GM23338 (cell line): ENCODE measurements around the gene CDCP1. TPM values are rescaled to one million over a fixed set of nuclear protein-coding genes. Genes with fewer than 3 reads are reported as not detected.

Source experiments
- ATAC-seq: fragments of 200-7000 bp; cut with Tn5 transposase; 3 replicates; pipeline ENCODE4 v1.9.1; 2020
- DNase-seq: peaks from one replicate; pipeline ENCODE4 v3.0.0-alpha.2; 2015; ENCODE audit warnings: low spot score
- H2AFZ ChIP-seq: fragments of 200-600 bp; sonication (generic); 2 replicates; pipeline ENCODE4 v1.8.0; 2016; ENCODE audit warnings: antibody characterized with exemption, mild to moderate bottlenecking, moderate library complexity
- H3F3A ChIP-seq: fragments of 200-600 bp; sonication (generic); replicated peaks from 2 replicates; pipeline ENCODE4 v1.8.0; 2017; ENCODE audit warnings: antibody characterized with exemption, mixed run types, low read depth
- H3K27ac ChIP-seq: fragments of 200-600 bp; sonication (generic); 2 replicates; pipeline ENCODE4 v1.6.1; 2016; ENCODE audit warnings: low read depth
- H3K27me3 ChIP-seq: fragments of 200-600 bp; sonication (generic); 2 replicates; pipeline ENCODE4 v1.8.0; 2016; ENCODE audit warnings: mild to moderate bottlenecking, mixed run types, moderate library complexity; ENCODE audit not compliant: insufficient read depth
- H3K36me3 ChIP-seq: fragments of 200-600 bp; sonication (generic); 2 replicates; pipeline ENCODE4 v1.8.0; 2016; ENCODE audit warnings: mild to moderate bottlenecking; ENCODE audit not compliant: insufficient read depth
- H3K4me1 ChIP-seq: fragments of 200-600 bp; sonication (generic); 2 replicates; pipeline ENCODE4 v1.8.0; 2016; ENCODE audit warnings: mild to moderate bottlenecking, moderate library complexity; ENCODE audit not compliant: insufficient read depth
- H3K4me2 ChIP-seq: fragments of 200-600 bp; sonication (generic); 2 replicates; pipeline ENCODE4 v1.7.1; 2017; ENCODE audit warnings: mixed run types
- H3K4me3 ChIP-seq: fragments of 200-600 bp; sonication (generic); 2 replicates; pipeline ENCODE4 v1.6.1; 2016; ENCODE audit warnings: mixed run types
- H3K79me2 ChIP-seq: fragments of 200-600 bp; sonication (generic); replicated peaks from 2 replicates; pipeline ENCODE4 v1.8.0; 2017; ENCODE audit warnings: mild to moderate bottlenecking; ENCODE audit not compliant: insufficient read depth
- H3K9me2 ChIP-seq: fragments of 200-600 bp; sonication (generic); 2 replicates; pipeline ENCODE4 v1.8.0; 2017; ENCODE audit not compliant: insufficient read depth
- H4K20me1 ChIP-seq: fragments of 200-600 bp; sonication (generic); replicated peaks from 2 replicates; pipeline ENCODE4 v1.8.0; 2017; ENCODE audit warnings: mild to moderate bottlenecking; ENCODE audit not compliant: insufficient read depth
- H3K27ac Mint-ChIP-seq: 2 replicates; pipeline ENCODE4 v1.8.0; 2020; ENCODE audit warnings: inconsistent platforms, mild to moderate bottlenecking, moderate library complexity, mixed read lengths
- H3K27me3 Mint-ChIP-seq: 3 replicates; pipeline ENCODE4 v1.8.0; 2022; ENCODE audit warnings: low read depth, mild to moderate bottlenecking, moderate library complexity, mixed read lengths, inconsistent platforms; ENCODE audit not compliant: insufficient read depth, poor library complexity
- H3K36me3 Mint-ChIP-seq: 3 replicates; pipeline ENCODE4 v1.8.0; 2021; ENCODE audit warnings: low read depth, mild to moderate bottlenecking, inconsistent platforms, moderate library complexity, mixed read lengths
- H3K4me1 Mint-ChIP-seq: 3 replicates; pipeline ENCODE4 v1.8.0; 2020; ENCODE audit warnings: mild to moderate bottlenecking, inconsistent platforms, mixed read lengths
- H3K4me3 Mint-ChIP-seq: 3 replicates; pipeline ENCODE4 v1.8.0; 2021; ENCODE audit warnings: moderate library complexity, mild to moderate bottlenecking, inconsistent platforms, mixed read lengths
- H3K9me3 Mint-ChIP-seq: 3 replicates; pipeline ENCODE4 v1.8.0; 2020; ENCODE audit warnings: moderate library complexity, mild to moderate bottlenecking, inconsistent platforms, mixed read lengths
- CTCF ChIP-seq, 2 experiments: fragments of 200-600 bp in 1 of 2; sonication (generic) in 1 of 2; conservative IDR thresholded peaks; 2 replicates each; pipeline versions ENCODE4 v1.5.1 to v1.6.1; 2016 to 2017; ENCODE audit warnings: antibody characterized with exemption in 2 of 2, low read depth in 2 of 2, mild to moderate bottlenecking in 2 of 2, moderate library complexity in 1 of 2
- ETS1 ChIP-seq: IDR thresholded peaks from 2 replicates; pipeline ENCODE4 v1.6.1; 2016; ENCODE audit warnings: antibody characterized with exemption
- EZH2phosphoT487 ChIP-seq: fragments of 200-600 bp; sonication (generic); IDR thresholded peaks from one replicate; pipeline ENCODE4 v1.8.1; 2018; ENCODE audit warnings: antibody characterized with exemption; ENCODE audit not compliant: unreplicated experiment
- NANOG ChIP-seq: IDR thresholded peaks from 2 replicates; pipeline ENCODE4 v1.6.1; 2016; ENCODE audit warnings: antibody characterized with exemption, borderline replicate concordance
- POLR2AphosphoS5 ChIP-seq: IDR thresholded peaks from 2 replicates; pipeline ENCODE4 v1.6.1; 2016; ENCODE audit warnings: antibody characterized with exemption, low read depth
- STAT1 ChIP-seq: IDR thresholded peaks from one replicate; pipeline ENCODE4 v1.6.1; 2016; ENCODE audit warnings: antibody characterized with exemption; ENCODE audit not compliant: unreplicated experiment
- ZNF114 ChIP-seq: fragments of 250-450 bp; sonication (Bioruptor Pico); IDR thresholded peaks from 2 replicates; pipeline ENCODE4 v1.5.0; 2020; ENCODE audit warnings: mild to moderate bottlenecking, moderate library complexity
- polyA plus RNA-seq: library from polyadenylated mRNA; unstranded; fragments of >200 nt; fragmentation: Nextera tagmentation; extraction: Ambion mirVana; gene quantifications from 2 replicates; pipeline ENCODE4 v1.2.1, GENCODE V29; 2016
- total RNA-seq: library from RNA; depleted of rRNA; stranded (reverse); fragments of >200 nt; shearing (Covaris generic); gene quantifications from 2 replicates; pipeline ENCODE4 v1.2.3, GENCODE V29; 2014
- TF ChIP-seq, protein P1 (sequence below): fragments of 250-450 bp; sonication (Bioruptor Pico); IDR thresholded peaks from 2 replicates; pipeline ENCODE4 v1.5.0; 2020; ENCODE audit warnings: mild to moderate bottlenecking, moderate library complexity

CDCP1 gene
- total and polyA plus RNA-seq, 2 experiments from 2014 or later: 7.7 to 20.1 TPM

GRCh38 chr3:45084820-45085816 lies 61.1 kb downstream of the CDCP1 start (continued):
- TF ChIP-seq CTCF (conservative IDR thresholded peaks at IDR 0.05; ENCODE audit: low read depth in 2 of 2) (no peak), STAT1 (no peak), POLR2AphosphoS5 (no peak)

DNA sequence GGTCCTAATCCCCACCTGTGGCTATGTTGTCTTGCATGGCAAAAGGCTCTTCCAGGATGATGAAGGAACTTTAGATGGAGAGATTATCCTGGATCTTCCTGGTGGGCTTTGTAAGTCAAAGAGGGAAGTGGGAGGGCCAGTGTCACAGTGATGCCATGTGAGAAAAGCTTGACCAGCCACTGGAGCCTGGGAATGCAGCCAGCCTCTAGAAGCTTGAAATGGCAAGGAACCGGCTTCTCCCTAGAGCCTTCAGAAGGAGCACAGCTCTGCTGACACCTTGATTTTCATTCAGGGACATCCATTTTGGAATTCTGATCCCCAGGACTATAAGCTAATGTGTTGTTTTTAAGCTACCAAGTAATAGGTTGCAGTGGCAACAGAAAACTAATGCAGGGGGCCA lies 61.8 kb downstream of the CDCP1 start:
- Histone ChIP-seq H3K4me2 (no peak overlapping the region), H3K36me3 (peaks cover 3% of the 10 kb centered on the region; the same call in 1 of the 2 replicates), H3K79me2 (no peaks in the 10 kb centered on the region), H2AFZ (no peak overlapping the region), H3K27ac (no peak overlapping the region), H3K4me1 (no peaks in the 10 kb centered on the region), H3F3A (no peaks in the 10 kb centered on the region), H4K20me1 (no peaks in the 10 kb centered on the region), H3K27me3 (no peaks in the 10 kb centered on the region), H3K4me3 (no peak overlapping the region), H3K9me2 (peaks cover 3% of the 10 kb centered on the region; the same call in 1 of the 2 replicates)
- Mint-ChIP-seq H3K27me3 (peaks cover 5% of the 10 kb centered on the region), H3K27ac (no peak overlapping the region), H3K36me3 (peaks cover 23% of the 10 kb centered on the region), H3K4me3 (no peak overlapping the region), H3K4me1 (no peaks in the 10 kb centered on the region; the same call in 2 of the 3 replicates), H3K9me3 (no peaks in the 10 kb centered on the region; the same call in 2 of the 3 replicates)
- DNase-seq (no peak), ATAC-seq (no peak)
- TF ChIP-seq, protein P1, sequence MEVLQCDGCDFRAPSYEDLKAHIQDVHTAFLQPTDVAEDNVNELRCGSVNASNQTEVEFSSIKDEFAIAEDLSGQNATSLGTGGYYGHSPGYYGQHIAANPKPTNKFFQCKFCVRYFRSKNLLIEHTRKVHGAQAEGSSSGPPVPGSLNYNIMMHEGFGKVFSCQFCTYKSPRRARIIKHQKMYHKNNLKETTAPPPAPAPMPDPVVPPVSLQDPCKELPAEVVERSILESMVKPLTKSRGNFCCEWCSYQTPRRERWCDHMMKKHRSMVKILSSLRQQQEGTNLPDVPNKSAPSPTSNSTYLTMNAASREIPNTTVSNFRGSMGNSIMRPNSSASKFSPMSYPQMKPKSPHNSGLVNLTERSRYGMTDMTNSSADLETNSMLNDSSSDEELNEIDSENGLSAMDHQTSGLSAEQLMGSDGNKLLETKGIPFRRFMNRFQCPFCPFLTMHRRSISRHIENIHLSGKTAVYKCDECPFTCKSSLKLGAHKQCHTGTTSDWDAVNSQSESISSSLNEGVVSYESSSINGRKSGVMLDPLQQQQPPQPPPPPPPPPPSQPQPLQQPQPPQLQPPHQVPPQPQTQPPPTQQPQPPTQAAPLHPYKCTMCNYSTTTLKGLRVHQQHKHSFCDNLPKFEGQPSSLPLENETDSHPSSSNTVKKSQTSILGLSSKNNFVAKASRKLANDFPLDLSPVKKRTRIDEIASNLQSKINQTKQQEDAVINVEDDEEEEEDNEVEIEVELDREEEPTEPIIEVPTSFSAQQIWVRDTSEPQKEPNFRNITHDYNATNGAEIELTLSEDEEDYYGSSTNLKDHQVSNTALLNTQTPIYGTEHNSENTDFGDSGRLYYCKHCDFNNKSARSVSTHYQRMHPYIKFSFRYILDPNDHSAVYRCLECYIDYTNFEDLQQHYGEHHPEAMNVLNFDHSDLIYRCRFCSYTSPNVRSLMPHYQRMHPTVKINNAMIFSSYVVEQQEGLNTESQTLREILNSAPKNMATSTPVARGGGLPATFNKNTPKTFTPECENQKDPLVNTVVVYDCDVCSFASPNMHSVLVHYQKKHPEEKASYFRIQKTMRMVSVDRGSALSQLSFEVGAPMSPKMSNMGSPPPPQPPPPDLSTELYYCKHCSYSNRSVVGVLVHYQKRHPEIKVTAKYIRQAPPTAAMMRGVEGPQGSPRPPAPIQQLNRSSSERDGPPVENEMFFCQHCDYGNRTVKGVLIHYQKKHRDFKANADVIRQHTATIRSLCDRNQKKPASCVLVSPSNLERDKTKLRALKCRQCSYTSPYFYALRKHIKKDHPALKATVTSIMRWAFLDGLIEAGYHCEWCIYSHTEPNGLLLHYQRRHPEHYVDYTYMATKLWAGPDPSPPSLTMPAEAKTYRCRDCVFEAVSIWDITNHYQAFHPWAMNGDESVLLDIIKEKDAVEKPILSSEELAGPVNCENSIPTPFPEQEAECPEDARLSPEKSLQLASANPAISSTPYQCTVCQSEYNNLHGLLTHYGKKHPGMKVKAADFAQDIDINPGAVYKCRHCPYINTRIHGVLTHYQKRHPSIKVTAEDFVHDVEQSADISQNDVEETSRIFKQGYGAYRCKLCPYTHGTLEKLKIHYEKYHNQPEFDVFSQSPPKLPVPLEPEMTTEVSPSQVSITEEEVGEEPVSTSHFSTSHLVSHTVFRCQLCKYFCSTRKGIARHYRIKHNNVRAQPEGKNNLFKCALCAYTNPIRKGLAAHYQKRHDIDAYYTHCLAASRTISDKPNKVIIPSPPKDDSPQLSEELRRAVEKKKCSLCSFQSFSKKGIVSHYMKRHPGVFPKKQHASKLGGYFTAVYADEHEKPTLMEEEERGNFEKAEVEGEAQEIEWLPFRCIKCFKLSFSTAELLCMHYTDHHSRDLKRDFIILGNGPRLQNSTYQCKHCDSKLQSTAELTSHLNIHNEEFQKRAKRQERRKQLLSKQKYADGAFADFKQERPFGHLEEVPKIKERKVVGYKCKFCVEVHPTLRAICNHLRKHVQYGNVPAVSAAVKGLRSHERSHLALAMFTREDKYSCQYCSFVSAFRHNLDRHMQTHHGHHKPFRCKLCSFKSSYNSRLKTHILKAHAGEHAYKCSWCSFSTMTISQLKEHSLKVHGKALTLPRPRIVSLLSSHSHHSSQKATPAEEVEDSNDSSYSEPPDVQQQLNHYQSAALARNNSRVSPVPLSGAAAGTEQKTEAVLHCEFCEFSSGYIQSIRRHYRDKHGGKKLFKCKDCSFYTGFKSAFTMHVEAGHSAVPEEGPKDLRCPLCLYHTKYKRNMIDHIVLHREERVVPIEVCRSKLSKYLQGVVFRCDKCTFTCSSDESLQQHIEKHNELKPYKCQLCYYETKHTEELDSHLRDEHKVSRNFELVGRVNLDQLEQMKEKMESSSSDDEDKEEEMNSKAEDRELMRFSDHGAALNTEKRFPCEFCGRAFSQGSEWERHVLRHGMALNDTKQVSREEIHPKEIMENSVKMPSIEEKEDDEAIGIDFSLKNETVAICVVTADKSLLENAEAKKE (CRISPR knock-in tag): no peak
- no peak for TF ChIP-seq ETS1
- TF ChIP-seq POLR2AphosphoS5: no peak
- TF ChIP-seq EZH2phosphoT487: no peak
- TF ChIP-seq ZNF114: no peak
- no peak for TF ChIP-seq CTCF (conservative IDR thresholded peaks at IDR 0.05; ENCODE audit: low read depth in 2 of 2)
- TF ChIP-seq STAT1: no peak
- TF ChIP-seq NANOG: no peak
